Esophagus squamous epithelium (tissue), 4 donors: Measurements from ENCODE around the gene SLC22A7.

Source experiments
- POLR2A ChIP-seq, 4 donors: fragments of 450-650 bp; IDR thresholded peaks; one replicate each; pipeline ENCODE4 v1.6.1; 2017; ENCODE audit warnings: antibody characterized with exemption in 4 of 4, mild to moderate bottlenecking in 4 of 4, moderate library complexity in 3 of 4
- TF ChIP-seq, protein P1 (sequence below), 6 experiments: fragments of 450-650 bp in 4 of 6; fragments of 200-600 bp in 2 of 6; sonication (generic) in 2 of 6; IDR thresholded peaks; one replicate each; pipeline ENCODE4 v1.5.1; 2016 to 2019; ENCODE audit warnings: antibody characterized with exemption in 6 of 6, mild to moderate bottlenecking in 4 of 6, moderate library complexity in 4 of 6

DNA sequence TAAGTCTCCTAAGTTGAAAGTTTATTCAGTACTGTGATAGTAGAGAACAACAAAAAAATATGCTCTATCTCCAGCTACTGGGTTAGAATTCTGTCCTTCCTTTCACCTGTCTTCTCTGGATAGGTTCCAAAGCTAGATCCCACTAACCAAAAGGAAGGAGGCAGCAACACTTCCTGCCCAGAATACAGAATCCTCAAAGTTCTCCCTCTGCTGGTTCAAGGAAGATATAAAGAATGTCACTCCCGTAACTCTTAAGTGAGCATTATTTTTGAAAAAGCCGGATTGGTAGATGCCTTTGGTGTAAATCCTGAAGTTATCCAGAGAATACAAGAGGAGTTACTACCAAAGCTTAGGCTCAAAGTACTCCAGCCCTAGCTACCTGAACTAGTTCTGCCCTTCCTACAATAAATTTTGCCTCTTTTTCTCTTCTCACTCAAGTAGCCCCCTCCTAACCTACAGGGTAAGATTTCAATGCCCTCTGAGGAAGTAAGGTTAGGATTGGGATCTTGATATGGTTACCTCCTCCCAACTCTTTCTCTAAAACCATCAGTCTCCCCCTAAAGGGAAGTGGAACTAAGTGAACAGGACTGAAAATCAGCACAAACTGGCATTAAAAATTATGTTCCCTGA, 36.5 kb downstream of the SLC22A7 start:
- TF ChIP-seq POLR2A (IDR thresholded peaks at IDR 0.05), result no peak
- TF ChIP-seq, protein P1, sequence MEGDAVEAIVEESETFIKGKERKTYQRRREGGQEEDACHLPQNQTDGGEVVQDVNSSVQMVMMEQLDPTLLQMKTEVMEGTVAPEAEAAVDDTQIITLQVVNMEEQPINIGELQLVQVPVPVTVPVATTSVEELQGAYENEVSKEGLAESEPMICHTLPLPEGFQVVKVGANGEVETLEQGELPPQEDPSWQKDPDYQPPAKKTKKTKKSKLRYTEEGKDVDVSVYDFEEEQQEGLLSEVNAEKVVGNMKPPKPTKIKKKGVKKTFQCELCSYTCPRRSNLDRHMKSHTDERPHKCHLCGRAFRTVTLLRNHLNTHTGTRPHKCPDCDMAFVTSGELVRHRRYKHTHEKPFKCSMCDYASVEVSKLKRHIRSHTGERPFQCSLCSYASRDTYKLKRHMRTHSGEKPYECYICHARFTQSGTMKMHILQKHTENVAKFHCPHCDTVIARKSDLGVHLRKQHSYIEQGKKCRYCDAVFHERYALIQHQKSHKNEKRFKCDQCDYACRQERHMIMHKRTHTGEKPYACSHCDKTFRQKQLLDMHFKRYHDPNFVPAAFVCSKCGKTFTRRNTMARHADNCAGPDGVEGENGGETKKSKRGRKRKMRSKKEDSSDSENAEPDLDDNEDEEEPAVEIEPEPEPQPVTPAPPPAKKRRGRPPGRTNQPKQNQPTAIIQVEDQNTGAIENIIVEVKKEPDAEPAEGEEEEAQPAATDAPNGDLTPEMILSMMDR (IDR thresholded peaks at IDR 0.05), result peak; percentile 19 to 74 (median 47)
